Measurements from ENCODE around the gene CDH4. TPM values are rescaled to one million over a fixed set of nuclear protein-coding genes. Genes with fewer than 3 reads are reported as not detected.

Gene CDH4
- total RNA-seq, 2 experiments from 2014 or later, result 0.10 to 0.15 TPM

- no peaks in the 10 kb centered on the region for H3K9me3 Mint-ChIP-seq
- H3K4me1 Mint-ChIP-seq (ENCODE audit: low read depth), result no peaks in the 10 kb centered on the region
- H3K27me3 Mint-ChIP-seq (ENCODE audit: low read depth), result no peaks in the 10 kb centered on the region
- intact Hi-C loops (cut with micrococcal nuclease), result no loop called here
- no peak overlapping the region for H3K27ac Mint-ChIP-seq
- H3K36me3 Mint-ChIP-seq (ENCODE audit: low read depth), result no peaks in the 10 kb centered on the region
- no peak overlapping the region for H3K4me3 Mint-ChIP-seq
- DNase-seq, result no peak
- CTCF ChIA-PET, result no interaction called here
Observed at GRCh38 chr20:61815678-61816077, 563.6 kb downstream of the CDH4 start.

GRCh38 chr20:61816606-61817460 lies 564.8 kb downstream of the CDH4 start:
- no peak for DNase-seq
- Mint-ChIP-seq H3K9me3 (no peaks in the 10 kb centered on the region), H3K4me3 (no peak overlapping the region), H3K27me3 (ENCODE audit: low read depth) (no peaks in the 10 kb centered on the region), H3K36me3 (ENCODE audit: low read depth) (no peaks in the 10 kb centered on the region), H3K27ac (no peak overlapping the region), H3K4me1 (ENCODE audit: low read depth) (no peaks in the 10 kb centered on the region)
- CTCF ChIA-PET, result interaction anchor here (0.7 kb wide), 1 partner anchor 195 kb away, joined by 4 read pairs; no protein-coding TSS in a partner anchor
- intact Hi-C loops (cut with micrococcal nuclease), result no loop called here

- no peaks in the 10 kb centered on the region for H3K27me3 Mint-ChIP-seq (ENCODE audit: low read depth)
- no peaks in the 10 kb centered on the region for H3K36me3 Mint-ChIP-seq (ENCODE audit: low read depth)
- CTCF ChIA-PET, result interaction anchor here (0.7 kb wide), 1 partner anchor 196 kb away, joined by 4 read pairs; no protein-coding TSS in a partner anchor
- H3K4me1 Mint-ChIP-seq (ENCODE audit: low read depth), result no peaks in the 10 kb centered on the region
- no peak overlapping the region for H3K27ac Mint-ChIP-seq
- no peaks in the 10 kb centered on the region for H3K9me3 Mint-ChIP-seq
- H3K4me3 Mint-ChIP-seq, result no peak overlapping the region
- DNase-seq, result no peak
- intact Hi-C loops (cut with micrococcal nuclease), result no loop called here
Observed at GRCh38 chr20:61817575-61817974, 565.5 kb downstream of the CDH4 start.

- Mint-ChIP-seq H3K27ac (no peak overlapping the region), H3K4me3 (no peak overlapping the region), H3K4me1 (ENCODE audit: low read depth) (no peaks in the 10 kb centered on the region), H3K36me3 (ENCODE audit: low read depth) (no peaks in the 10 kb centered on the region), H3K9me3 (peaks cover 4% of the 10 kb centered on the region), H3K27me3 (ENCODE audit: low read depth) (no peaks in the 10 kb centered on the region)
- CTCF ChIA-PET, result no interaction called here
- no peak for DNase-seq
- intact Hi-C loops (cut with micrococcal nuclease), result no loop called here
Observed at GRCh38 chr20:61818746-61819573, 566.9 kb downstream of the CDH4 start.

GRCh38 chr20:61819574-61819846 lies 567.4 kb downstream of the CDH4 start:
- Mint-ChIP-seq H3K9me3 (peaks cover 4% of the 10 kb centered on the region), H3K27me3 (ENCODE audit: low read depth) (no peaks in the 10 kb centered on the region), H3K36me3 (ENCODE audit: low read depth) (no peaks in the 10 kb centered on the region), H3K4me3 (no peak overlapping the region), H3K27ac (no peak overlapping the region), H3K4me1 (ENCODE audit: low read depth) (no peaks in the 10 kb centered on the region)
- intact Hi-C loops (cut with micrococcal nuclease), result no loop called here
- DNase-seq, result no peak
- CTCF ChIA-PET, result no interaction called here

- H3K4me1 Mint-ChIP-seq (ENCODE audit: low read depth), result no peaks in the 10 kb centered on the region
- intact Hi-C loops (cut with micrococcal nuclease), result no loop called here
- CTCF ChIA-PET, result no interaction called here
- H3K27me3 Mint-ChIP-seq (ENCODE audit: low read depth), result no peaks in the 10 kb centered on the region
- H3K36me3 Mint-ChIP-seq (ENCODE audit: low read depth), result no peaks in the 10 kb centered on the region
- no peak overlapping the region for H3K4me3 Mint-ChIP-seq
- peaks cover 4% of the 10 kb centered on the region for H3K9me3 Mint-ChIP-seq
- no peak for DNase-seq
- H3K27ac Mint-ChIP-seq, result no peak overlapping the region
Observed at GRCh38 chr20:61819921-61820825, 568.1 kb downstream of the CDH4 start.

- H3K4me3 Mint-ChIP-seq, result no peak overlapping the region
- H3K4me1 Mint-ChIP-seq (ENCODE audit: low read depth), result no peaks in the 10 kb centered on the region
- CTCF ChIA-PET, result no interaction called here
- intact Hi-C loops (cut with micrococcal nuclease), result no loop called here
- no peak for DNase-seq
- H3K27me3 Mint-ChIP-seq (ENCODE audit: low read depth), result no peaks in the 10 kb centered on the region
- no peaks in the 10 kb centered on the region for H3K36me3 Mint-ChIP-seq (ENCODE audit: low read depth)
- H3K27ac Mint-ChIP-seq, result no peak overlapping the region
- peaks cover 4% of the 10 kb centered on the region for H3K9me3 Mint-ChIP-seq
Observed at GRCh38 chr20:61821735-61822134, 569.7 kb downstream of the CDH4 start.

GRCh38 chr20:61822396-61822795 lies 570.3 kb downstream of the CDH4 start:
- intact Hi-C loops (cut with micrococcal nuclease), result no loop called here
- no peaks in the 10 kb centered on the region for H3K4me1 Mint-ChIP-seq (ENCODE audit: low read depth)
- CTCF ChIA-PET, result no interaction called here
- H3K36me3 Mint-ChIP-seq (ENCODE audit: low read depth), result no peaks in the 10 kb centered on the region
- no peak overlapping the region for H3K4me3 Mint-ChIP-seq
- DNase-seq, result no peak
- H3K27me3 Mint-ChIP-seq (ENCODE audit: low read depth), result no peaks in the 10 kb centered on the region
- no peak overlapping the region for H3K27ac Mint-ChIP-seq
- peaks cover 4% of the 10 kb centered on the region for H3K9me3 Mint-ChIP-seq

GRCh38 chr20:61823242-61823641 lies 571.2 kb downstream of the CDH4 start:
- Mint-ChIP-seq H3K4me1 (ENCODE audit: low read depth) (no peaks in the 10 kb centered on the region), H3K27ac (no peak overlapping the region), H3K36me3 (ENCODE audit: low read depth) (no peaks in the 10 kb centered on the region), H3K4me3 (no peak overlapping the region), H3K9me3 (peaks cover 4% of the 10 kb centered on the region), H3K27me3 (ENCODE audit: low read depth) (peaks cover 1% of the 10 kb centered on the region)
- CTCF ChIA-PET, result no interaction called here
- intact Hi-C loops (cut with micrococcal nuclease), result no loop called here
- DNase-seq, result no peak

- H3K27me3 Mint-ChIP-seq (ENCODE audit: low read depth), result peaks cover 11% of the 10 kb centered on the region
- H3K27ac Mint-ChIP-seq, result no peak overlapping the region
- no peak overlapping the region for H3K4me3 Mint-ChIP-seq
- H3K9me3 Mint-ChIP-seq, result no peaks in the 10 kb centered on the region
- intact Hi-C loops (cut with micrococcal nuclease), result no loop called here
- CTCF ChIA-PET, result no interaction called here
- no peaks in the 10 kb centered on the region for H3K4me1 Mint-ChIP-seq (ENCODE audit: low read depth)
- DNase-seq, result no peak
- no peaks in the 10 kb centered on the region for H3K36me3 Mint-ChIP-seq (ENCODE audit: low read depth)
Observed at GRCh38 chr20:61828891-61829290, 576.8 kb downstream of the CDH4 start.

GRCh38 chr20:61829526-61829925 lies 577.5 kb downstream of the CDH4 start:
- Mint-ChIP-seq H3K4me1 (ENCODE audit: low read depth) (no peaks in the 10 kb centered on the region), H3K4me3 (no peak overlapping the region), H3K9me3 (no peaks in the 10 kb centered on the region), H3K27ac (no peak overlapping the region), H3K27me3 (ENCODE audit: low read depth) (peaks cover 11% of the 10 kb centered on the region), H3K36me3 (ENCODE audit: low read depth) (no peaks in the 10 kb centered on the region)
- CTCF ChIA-PET, result no interaction called here
- intact Hi-C loops (cut with micrococcal nuclease), result no loop called here
- no peak for DNase-seq

GRCh38 chr20:61830241-61830930 lies 578.3 kb downstream of the CDH4 start:
- Mint-ChIP-seq H3K27me3 (ENCODE audit: low read depth) (peaks cover 11% of the 10 kb centered on the region), H3K4me3 (no peak overlapping the region), H3K9me3 (no peaks in the 10 kb centered on the region), H3K27ac (no peak overlapping the region), H3K36me3 (ENCODE audit: low read depth) (no peaks in the 10 kb centered on the region), H3K4me1 (ENCODE audit: low read depth) (no peaks in the 10 kb centered on the region)
- DNase-seq, result no peak
- CTCF ChIA-PET, result no interaction called here
- intact Hi-C loops (cut with micrococcal nuclease), result no loop called here
